GM12878 (cell line): ENCODE data around the gene FOSB. TPM values are rescaled to one million over a fixed set of nuclear protein-coding genes. Genes with fewer than 3 reads are reported as not detected.

Source experiments
- ATF7 ChIP-seq: fragments of 450-650 bp; IDR thresholded peaks from 2 replicates; pipeline ENCODE4 v1.6.1; 2016; ENCODE audit warnings: low read depth, mild to moderate bottlenecking
- BHLHE40 ChIP-seq, 2 experiments: fragments of 450-650 bp in 1 of 2; IDR thresholded peaks; 2 replicates each; pipeline ENCODE4 v1.6.1; 2011 to 2017; ENCODE audit warnings: low read depth in 2 of 2, borderline replicate concordance in 1 of 2, improper control_type of control experiment in 1 of 2, low read length in 1 of 2, mild to moderate bottlenecking in 1 of 2
- CHD4 ChIP-seq: fragments of 200-600 bp; sonication (generic); IDR thresholded peaks from 2 replicates; pipeline ENCODE4 v1.6.1; 2016; ENCODE audit warnings: mild to moderate bottlenecking
- EED ChIP-seq: sonication (generic); IDR thresholded peaks from 2 replicates; pipeline ENCODE4 v1.6.1; 2016; ENCODE audit warnings: antibody characterized with exemption, low read depth
- GABPA ChIP-seq: IDR thresholded peaks from 2 replicates; pipeline ENCODE4 v1.6.1; 2014; ENCODE audit warnings: antibody characterized with exemption, low read depth, mild to moderate bottlenecking, inconsistent platforms
- HDAC2 ChIP-seq: fragments of 200-600 bp; sonication (generic); IDR thresholded peaks from 2 replicates; pipeline ENCODE4 v1.6.1; 2017
- HDAC6 ChIP-seq: fragments of 200-600 bp; sonication (generic); IDR thresholded peaks from one replicate; pipeline ENCODE4 v1.8.0; 2017; ENCODE audit warnings: antibody characterized with exemption; ENCODE audit not compliant: unreplicated experiment
- IKZF1 ChIP-seq: fragments of 450-650 bp; conservative IDR thresholded peaks from 2 replicates; pipeline ENCODE4 v1.6.1; 2017; ENCODE audit warnings: antibody characterized with exemption, mild to moderate bottlenecking
- MEF2A ChIP-seq: IDR thresholded peaks from 2 replicates; pipeline ENCODE4 v1.6.1; 2011; ENCODE audit warnings: low read depth, mild to moderate bottlenecking, low read length, moderate library complexity; ENCODE audit not compliant: insufficient read depth
- MEF2B ChIP-seq: fragments of 450-650 bp; IDR thresholded peaks from 2 replicates; pipeline ENCODE4 v1.6.1; 2018; ENCODE audit warnings: mild to moderate bottlenecking, moderate library complexity; ENCODE audit not compliant: partially characterized antibody, poor library complexity, severe bottlenecking
- MTA3 ChIP-seq: IDR thresholded peaks from 2 replicates; pipeline ENCODE4 v1.6.1; 2012; ENCODE audit warnings: low read length, inconsistent platforms, borderline replicate concordance
- POLR2A ChIP-seq: IDR thresholded peaks from 2 replicates; pipeline ENCODE4 v1.6.1; 2011; ENCODE audit warnings: low read depth, mild to moderate bottlenecking, low read length
- POU2F2 ChIP-seq: IDR thresholded peaks from 3 replicates; pipeline ENCODE4 v1.6.1; 2011; ENCODE audit warnings: low read depth, mild to moderate bottlenecking, low read length, borderline replicate concordance
- RAD51 ChIP-seq: fragments of 450-650 bp; IDR thresholded peaks from 2 replicates; pipeline ENCODE4 v1.6.1; 2016; ENCODE audit warnings: moderate library complexity, mild to moderate bottlenecking, inconsistent platforms
- SMC3 ChIP-seq: IDR thresholded peaks from 2 replicates; pipeline ENCODE4 v1.6.1; 2011; ENCODE audit warnings: low read length, improper control_type of control experiment, borderline replicate concordance
- SRF ChIP-seq, 2 experiments: IDR thresholded peaks; 2 replicates each; pipeline ENCODE4 v1.6.1; 2011; ENCODE audit warnings: low read depth in 2 of 2, low read length in 2 of 2, mild to moderate bottlenecking in 1 of 2, moderate library complexity in 1 of 2
- STAT3 ChIP-seq: IDR thresholded peaks from 2 replicates; pipeline ENCODE4 v1.6.1; 2011; ENCODE audit warnings: low read depth, low read length, improper control_type of control experiment
- TBL1XR1 ChIP-seq: IDR thresholded peaks from 2 replicates; pipeline ENCODE4 v1.6.1; 2012; ENCODE audit warnings: low read depth, low read length, improper control_type of control experiment
- ZNF274 ChIP-seq: IDR thresholded peaks from one replicate; pipeline ENCODE4 v1.8.0; 2011; ENCODE audit not compliant: insufficient read length, insufficient read depth
- ZSCAN29 ChIP-seq: fragments of 450-650 bp; IDR thresholded peaks from 2 replicates; pipeline ENCODE4 v1.6.1; 2017; ENCODE audit warnings: mild to moderate bottlenecking, moderate library complexity
- polyA plus RNA-seq, 11 experiments: library from polyadenylated mRNA; depleted of rRNA in 4 of 11; unstranded in 6 of 11; stranded (reverse) in 5 of 11; fragments of >200 nt; fragmentation: Nextera tagmentation in 4 of 11; fragmentation: Illumina TruSeq in 1 of 11; extraction: Ambion mirVana in 4 of 11; extraction: Trizol in 1 of 11; gene quantifications; 1 replicate in 1 of 11; 2 replicates in 10 of 11; pipeline versions ENCODE4 v1.2.1 to v1.2.3, GENCODE V29; 2011 to 2016; ENCODE audit warnings: inconsistent platforms in 2 of 11, missing spikeins in 2 of 11, low read depth in 1 of 11
- total RNA-seq, 4 experiments: library from RNA; depleted of rRNA in 3 of 4; stranded (reverse); fragments of >200 nt in 3 of 4; fragmentation: Illumina TruSeq in 1 of 4; extraction: Trizol in 1 of 4; gene quantifications; 2 replicates each; pipeline versions ENCODE4 v1.2.1 to v1.2.3, GENCODE V29; 2013 to 2021
- TF ChIP-seq, protein P1 (sequence below): IDR thresholded peaks from 2 replicates; pipeline ENCODE4 v1.6.1; 2012; ENCODE audit warnings: improper control_type of control experiment, low read depth, low read length; ENCODE audit not compliant: insufficient replicate concordance
- TF ChIP-seq, protein P2 (sequence below): fragments of 450-650 bp; formaldehyde crosslinking; IDR thresholded peaks from 2 replicates; pipeline ENCODE4 v1.4.0; 2020; ENCODE audit warnings: mild to moderate bottlenecking, moderate library complexity

Gene FOSB
- total and polyA plus RNA-seq, 10 of the 15 experiments (the other 5 are each of a cell fraction or from before 2014, with no cell fraction given): 0.06 to 0.56 (median 0.26) TPM

DNA sequence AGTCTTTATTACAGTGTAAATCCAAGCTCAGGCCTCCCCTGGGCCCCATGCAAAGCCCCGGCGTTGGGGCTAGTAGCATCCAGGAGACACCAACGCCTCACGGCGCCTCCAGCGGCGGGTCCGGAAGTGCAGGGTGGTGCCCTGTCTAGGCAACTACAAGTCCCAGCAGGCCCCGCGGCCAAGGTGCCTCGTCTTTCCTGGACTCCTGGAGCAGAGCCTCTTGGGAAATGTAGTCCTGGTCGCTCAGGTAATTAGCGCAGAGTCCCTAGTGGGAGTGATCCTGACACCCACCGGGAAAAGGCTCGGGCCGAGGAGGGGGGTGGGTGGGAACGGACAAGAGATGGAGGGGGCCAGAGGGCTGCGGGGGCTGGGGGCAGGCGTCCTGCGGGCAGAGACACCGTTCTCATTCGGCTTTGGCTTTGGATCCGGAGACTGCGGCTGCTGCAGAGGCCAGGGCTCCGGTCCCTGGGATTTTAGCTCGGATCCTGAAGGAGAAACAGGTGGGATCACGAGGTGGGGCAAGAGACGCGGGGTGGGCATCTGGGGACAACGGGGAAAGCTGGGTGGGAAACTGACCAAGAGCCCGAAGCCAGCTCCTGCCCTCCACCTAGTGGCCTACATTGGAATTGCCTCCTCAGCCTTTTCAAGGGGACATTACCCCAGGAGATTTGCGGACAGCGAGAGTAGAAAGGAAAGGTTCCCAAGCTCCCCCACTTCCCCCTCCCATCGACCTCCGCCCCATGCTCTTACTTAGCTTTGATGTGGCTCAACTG is 17.7 kb downstream of the FOSB start (continued):
- TF ChIP-seq ZSCAN29 (no peak), EED (peak; percentile 9; the same call in 1 of the 2 replicates), TBL1XR1 (peak; percentile 64; the same call in 1 of the 2 replicates), IKZF1 (peak; percentile 94), SRF (IDR thresholded peaks at IDR 0.05; ENCODE audit: low read depth in 2 of 2, low read length in 2 of 2) (0 out of 4 replicates have a peak, but pooled peaks of 1 of the 2 experiments have one; percentile 24), HDAC6 (no peak), GABPA (peak; percentile 83), SMC3 (peak; percentile 55; the same call in 1 of the 2 replicates), ATF7 (no peak), MEF2A (0 out of 2 replicates have a peak, but pooled peaks have one; percentile 25), ZNF274 (no peak), RAD51 (no peak), MEF2B (peak; percentile 65), MTA3 (no peak), POU2F2 (peak; percentile 28; the same call in 1 of the 3 replicates), BHLHE40 (IDR thresholded peaks at IDR 0.05; ENCODE audit: borderline replicate concordance in 1 of 2, low read depth in 2 of 2, low read length in 1 of 2) (peak in 1 of 2 experiments; percentile 25; a peak in 1 of 4 replicates), CHD4 (no peak), STAT3 (no peak), POLR2A (no peak), HDAC2 (no peak)
- TF ChIP-seq, protein P1, sequence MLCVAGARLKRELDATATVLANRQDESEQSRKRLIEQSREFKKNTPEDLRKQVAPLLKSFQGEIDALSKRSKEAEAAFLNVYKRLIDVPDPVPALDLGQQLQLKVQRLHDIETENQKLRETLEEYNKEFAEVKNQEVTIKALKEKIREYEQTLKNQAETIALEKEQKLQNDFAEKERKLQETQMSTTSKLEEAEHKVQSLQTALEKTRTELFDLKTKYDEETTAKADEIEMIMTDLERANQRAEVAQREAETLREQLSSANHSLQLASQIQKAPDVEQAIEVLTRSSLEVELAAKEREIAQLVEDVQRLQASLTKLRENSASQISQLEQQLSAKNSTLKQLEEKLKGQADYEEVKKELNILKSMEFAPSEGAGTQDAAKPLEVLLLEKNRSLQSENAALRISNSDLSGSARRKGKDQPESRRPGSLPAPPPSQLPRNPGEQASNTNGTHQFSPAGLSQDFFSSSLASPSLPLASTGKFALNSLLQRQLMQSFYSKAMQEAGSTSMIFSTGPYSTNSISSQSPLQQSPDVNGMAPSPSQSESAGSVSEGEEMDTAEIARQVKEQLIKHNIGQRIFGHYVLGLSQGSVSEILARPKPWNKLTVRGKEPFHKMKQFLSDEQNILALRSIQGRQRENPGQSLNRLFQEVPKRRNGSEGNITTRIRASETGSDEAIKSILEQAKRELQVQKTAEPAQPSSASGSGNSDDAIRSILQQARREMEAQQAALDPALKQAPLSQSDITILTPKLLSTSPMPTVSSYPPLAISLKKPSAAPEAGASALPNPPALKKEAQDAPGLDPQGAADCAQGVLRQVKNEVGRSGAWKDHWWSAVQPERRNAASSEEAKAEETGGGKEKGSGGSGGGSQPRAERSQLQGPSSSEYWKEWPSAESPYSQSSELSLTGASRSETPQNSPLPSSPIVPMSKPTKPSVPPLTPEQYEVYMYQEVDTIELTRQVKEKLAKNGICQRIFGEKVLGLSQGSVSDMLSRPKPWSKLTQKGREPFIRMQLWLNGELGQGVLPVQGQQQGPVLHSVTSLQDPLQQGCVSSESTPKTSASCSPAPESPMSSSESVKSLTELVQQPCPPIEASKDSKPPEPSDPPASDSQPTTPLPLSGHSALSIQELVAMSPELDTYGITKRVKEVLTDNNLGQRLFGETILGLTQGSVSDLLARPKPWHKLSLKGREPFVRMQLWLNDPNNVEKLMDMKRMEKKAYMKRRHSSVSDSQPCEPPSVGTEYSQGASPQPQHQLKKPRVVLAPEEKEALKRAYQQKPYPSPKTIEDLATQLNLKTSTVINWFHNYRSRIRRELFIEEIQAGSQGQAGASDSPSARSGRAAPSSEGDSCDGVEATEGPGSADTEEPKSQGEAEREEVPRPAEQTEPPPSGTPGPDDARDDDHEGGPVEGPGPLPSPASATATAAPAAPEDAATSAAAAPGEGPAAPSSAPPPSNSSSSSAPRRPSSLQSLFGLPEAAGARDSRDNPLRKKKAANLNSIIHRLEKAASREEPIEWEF: no peak
- TF ChIP-seq, protein P2, sequence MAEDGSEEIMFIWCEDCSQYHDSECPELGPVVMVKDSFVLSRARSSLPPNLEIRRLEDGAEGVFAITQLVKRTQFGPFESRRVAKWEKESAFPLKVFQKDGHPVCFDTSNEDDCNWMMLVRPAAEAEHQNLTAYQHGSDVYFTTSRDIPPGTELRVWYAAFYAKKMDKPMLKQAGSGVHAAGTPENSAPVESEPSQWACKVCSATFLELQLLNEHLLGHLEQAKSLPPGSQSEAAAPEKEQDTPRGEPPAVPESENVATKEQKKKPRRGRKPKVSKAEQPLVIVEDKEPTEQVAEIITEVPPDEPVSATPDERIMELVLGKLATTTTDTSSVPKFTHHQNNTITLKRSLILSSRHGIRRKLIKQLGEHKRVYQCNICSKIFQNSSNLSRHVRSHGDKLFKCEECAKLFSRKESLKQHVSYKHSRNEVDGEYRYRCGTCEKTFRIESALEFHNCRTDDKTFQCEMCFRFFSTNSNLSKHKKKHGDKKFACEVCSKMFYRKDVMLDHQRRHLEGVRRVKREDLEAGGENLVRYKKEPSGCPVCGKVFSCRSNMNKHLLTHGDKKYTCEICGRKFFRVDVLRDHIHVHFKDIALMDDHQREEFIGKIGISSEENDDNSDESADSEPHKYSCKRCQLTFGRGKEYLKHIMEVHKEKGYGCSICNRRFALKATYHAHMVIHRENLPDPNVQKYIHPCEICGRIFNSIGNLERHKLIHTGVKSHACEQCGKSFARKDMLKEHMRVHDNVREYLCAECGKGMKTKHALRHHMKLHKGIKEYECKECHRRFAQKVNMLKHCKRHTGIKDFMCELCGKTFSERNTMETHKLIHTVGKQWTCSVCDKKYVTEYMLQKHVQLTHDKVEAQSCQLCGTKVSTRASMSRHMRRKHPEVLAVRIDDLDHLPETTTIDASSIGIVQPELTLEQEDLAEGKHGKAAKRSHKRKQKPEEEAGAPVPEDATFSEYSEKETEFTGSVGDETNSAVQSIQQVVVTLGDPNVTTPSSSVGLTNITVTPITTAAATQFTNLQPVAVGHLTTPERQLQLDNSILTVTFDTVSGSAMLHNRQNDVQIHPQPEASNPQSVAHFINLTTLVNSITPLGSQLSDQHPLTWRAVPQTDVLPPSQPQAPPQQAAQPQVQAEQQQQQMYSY (CRISPR knock-in tag): no peak
